Endothelial cell (in vitro differentiated cells): ENCODE measurements around the gene TSR3. TPM values are rescaled to one million over a fixed set of nuclear protein-coding genes. Genes with fewer than 3 reads are reported as not detected.
A peak's percentile ranks its signal among the peaks of the same experiment; 100 is the strongest.

Experiments used
- DNase-seq: peaks from one replicate; pipeline ENCODE4 v3.0.0; 2021; ENCODE audit warnings: low spot score
- H3K27ac Mint-ChIP-seq: one replicate; pipeline ENCODE4 v1.8.0; 2021; ENCODE audit warnings: mixed read lengths, inconsistent platforms; ENCODE audit not compliant: unreplicated experiment
- H3K27me3 Mint-ChIP-seq: one replicate; pipeline ENCODE4 v1.8.0; 2021; ENCODE audit warnings: mild to moderate bottlenecking, moderate library complexity, mixed read lengths, inconsistent platforms; ENCODE audit not compliant: unreplicated experiment
- H3K36me3 Mint-ChIP-seq: one replicate; pipeline ENCODE4 v1.8.0; 2021; ENCODE audit warnings: mild to moderate bottlenecking, low read depth, mixed read lengths, inconsistent platforms; ENCODE audit not compliant: unreplicated experiment
- H3K4me1 Mint-ChIP-seq: one replicate; pipeline ENCODE4 v1.8.0; 2021; ENCODE audit warnings: mild to moderate bottlenecking, mixed read lengths, inconsistent platforms; ENCODE audit not compliant: unreplicated experiment
- H3K4me3 Mint-ChIP-seq: one replicate; pipeline ENCODE4 v1.8.0; 2021; ENCODE audit warnings: mild to moderate bottlenecking, mixed read lengths, inconsistent platforms; ENCODE audit not compliant: unreplicated experiment
- H3K9me3 Mint-ChIP-seq: one replicate; pipeline ENCODE4 v1.8.0; 2021; ENCODE audit warnings: mixed read lengths, inconsistent platforms; ENCODE audit not compliant: unreplicated experiment
- total RNA-seq: library from RNA; stranded (reverse); fragmentation: NEBNext Ultra II Directional; extraction: Animal tissue kit (Norgen Biotek cat#: 25700); gene quantifications from one replicate; pipeline ENCODE4 v1.2.1, GENCODE V29; 2021; ENCODE audit not compliant: unreplicated experiment
- TF ChIP-seq, protein P1 (sequence below): fragments of 200-600 bp; sonication (generic); IDR thresholded peaks from one replicate; pipeline ENCODE4 v1.5.0; 2021; ENCODE audit warnings: antibody characterized with exemption; ENCODE audit not compliant: unreplicated experiment

The TSR3 gene
- total RNA-seq, 1 donor from 2014 or later, result 68.2 TPM

DNA sequence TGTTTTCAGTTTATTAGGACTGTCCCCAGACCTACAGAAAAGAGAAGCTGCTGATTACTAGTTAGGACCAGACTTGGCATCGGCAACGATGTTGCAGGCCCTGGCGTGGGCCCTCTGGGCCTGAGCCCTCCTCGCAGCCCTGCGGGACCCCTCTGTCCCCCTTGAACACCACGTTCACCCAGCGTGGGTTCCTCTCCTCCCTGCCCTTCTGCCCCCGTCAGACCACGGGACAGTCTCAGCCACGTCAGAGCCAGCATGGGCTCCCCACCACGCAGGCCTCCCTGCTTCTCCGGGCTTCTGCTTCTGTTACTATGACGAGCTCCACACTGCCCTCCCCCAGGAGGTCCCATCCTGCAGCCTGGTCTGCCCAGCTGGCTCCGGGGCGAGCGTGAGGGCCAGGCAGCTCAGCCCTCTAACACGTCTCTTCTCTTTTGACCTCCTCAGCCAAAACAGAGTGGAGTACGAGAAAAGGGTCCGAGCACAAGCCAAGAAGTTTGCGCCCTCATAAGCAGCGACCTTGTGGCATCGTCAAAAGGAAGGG lies 27.3 kb downstream of the TSR3 start:
- H3K27me3 Mint-ChIP-seq, result peaks cover 4% of the 10 kb centered on the region
- no peak overlapping the region for H3K4me3 Mint-ChIP-seq
- H3K27ac Mint-ChIP-seq, result peak overlapping the region; percentile 42
- H3K9me3 Mint-ChIP-seq, result no peaks in the 10 kb centered on the region
- peaks cover 15% of the 10 kb centered on the region for H3K36me3 Mint-ChIP-seq
- DNase-seq, result no peak
- H3K4me1 Mint-ChIP-seq, result no peaks in the 10 kb centered on the region
- TF ChIP-seq, protein P1, sequence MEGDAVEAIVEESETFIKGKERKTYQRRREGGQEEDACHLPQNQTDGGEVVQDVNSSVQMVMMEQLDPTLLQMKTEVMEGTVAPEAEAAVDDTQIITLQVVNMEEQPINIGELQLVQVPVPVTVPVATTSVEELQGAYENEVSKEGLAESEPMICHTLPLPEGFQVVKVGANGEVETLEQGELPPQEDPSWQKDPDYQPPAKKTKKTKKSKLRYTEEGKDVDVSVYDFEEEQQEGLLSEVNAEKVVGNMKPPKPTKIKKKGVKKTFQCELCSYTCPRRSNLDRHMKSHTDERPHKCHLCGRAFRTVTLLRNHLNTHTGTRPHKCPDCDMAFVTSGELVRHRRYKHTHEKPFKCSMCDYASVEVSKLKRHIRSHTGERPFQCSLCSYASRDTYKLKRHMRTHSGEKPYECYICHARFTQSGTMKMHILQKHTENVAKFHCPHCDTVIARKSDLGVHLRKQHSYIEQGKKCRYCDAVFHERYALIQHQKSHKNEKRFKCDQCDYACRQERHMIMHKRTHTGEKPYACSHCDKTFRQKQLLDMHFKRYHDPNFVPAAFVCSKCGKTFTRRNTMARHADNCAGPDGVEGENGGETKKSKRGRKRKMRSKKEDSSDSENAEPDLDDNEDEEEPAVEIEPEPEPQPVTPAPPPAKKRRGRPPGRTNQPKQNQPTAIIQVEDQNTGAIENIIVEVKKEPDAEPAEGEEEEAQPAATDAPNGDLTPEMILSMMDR, result no peak

DNA sequence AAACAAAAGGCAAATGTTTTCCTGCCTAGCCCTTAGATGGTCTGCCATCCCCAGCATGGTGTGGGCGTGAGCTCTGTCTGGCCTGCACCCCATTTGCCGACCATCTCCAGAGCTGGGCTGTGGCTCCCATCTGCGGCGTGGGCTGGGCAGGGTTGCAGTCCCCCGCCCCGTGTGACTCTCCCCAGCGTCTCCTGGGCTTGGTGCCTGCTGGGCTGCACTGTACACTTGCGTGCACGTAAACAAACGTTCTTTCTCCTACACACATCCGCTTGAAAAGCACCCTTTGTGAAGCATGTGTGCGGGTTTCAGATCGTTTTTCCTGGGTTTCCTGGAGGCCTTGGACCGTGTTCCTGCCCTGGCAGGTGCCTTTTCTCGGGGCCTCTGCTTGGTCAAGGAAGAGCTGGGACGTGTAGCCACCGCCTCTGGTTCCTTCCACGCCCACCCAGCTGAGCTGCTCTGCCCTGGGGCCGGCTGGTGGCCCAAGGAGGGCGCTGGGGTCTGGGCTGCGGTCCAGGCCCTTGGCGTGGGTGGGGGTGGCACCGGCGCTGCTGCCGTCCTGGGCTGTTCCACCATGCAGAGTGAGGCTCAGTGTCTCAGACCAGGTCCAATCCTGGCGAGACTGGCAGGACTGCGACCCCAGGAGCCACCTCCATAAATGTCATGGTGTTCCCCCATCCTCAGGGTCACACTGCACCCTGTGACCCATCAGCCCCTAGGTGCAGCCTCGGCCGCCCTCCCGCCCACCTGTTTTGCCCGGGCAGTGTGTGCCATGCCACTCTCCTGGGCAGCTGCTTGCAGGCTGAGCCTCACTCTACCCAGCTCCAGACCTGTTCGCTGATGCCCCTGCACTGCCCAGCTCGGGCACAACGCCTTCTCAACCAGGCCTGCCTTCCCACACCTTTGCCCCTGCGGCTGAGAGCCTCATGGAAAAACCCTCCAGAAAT lies 28.1 kb downstream of the TSR3 start:
- no peak for DNase-seq
- Mint-ChIP-seq H3K9me3 (no peaks in the 10 kb centered on the region), H3K4me3 (no peak overlapping the region), H3K27me3 (peaks cover 6% of the 10 kb centered on the region), H3K36me3 (peaks cover 20% of the 10 kb centered on the region), H3K27ac (no peak overlapping the region), H3K4me1 (no peaks in the 10 kb centered on the region)
- TF ChIP-seq, protein P1, result no peak

DNA sequence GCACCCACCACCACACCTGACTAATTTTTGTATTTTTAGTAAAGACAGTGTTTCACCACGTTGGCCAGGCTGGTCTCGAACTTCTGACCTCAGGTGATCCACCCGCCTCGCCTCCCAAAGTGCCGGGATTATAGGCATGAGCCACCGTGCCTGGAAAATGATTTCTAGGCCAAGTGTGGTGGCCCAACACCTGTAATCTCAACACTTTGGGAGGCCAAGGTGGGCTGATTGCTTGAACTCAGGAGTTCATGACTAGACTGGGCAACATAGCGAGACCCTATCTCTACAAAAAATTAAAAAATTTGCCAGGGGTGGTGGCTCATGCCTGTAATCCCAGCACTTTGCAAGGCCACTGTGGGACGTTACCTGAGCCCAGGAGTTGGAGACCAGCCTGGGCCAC lies 29.3 kb downstream of the TSR3 start:
- TF ChIP-seq, protein P1, result no peak
- no peak for DNase-seq
- H3K36me3 Mint-ChIP-seq, result peaks cover 30% of the 10 kb centered on the region
- no peak overlapping the region for H3K27ac Mint-ChIP-seq
- H3K4me3 Mint-ChIP-seq, result no peak overlapping the region
- H3K27me3 Mint-ChIP-seq, result peaks cover 13% of the 10 kb centered on the region
- no peaks in the 10 kb centered on the region for H3K4me1 Mint-ChIP-seq
- H3K9me3 Mint-ChIP-seq, result no peaks in the 10 kb centered on the region

DNA sequence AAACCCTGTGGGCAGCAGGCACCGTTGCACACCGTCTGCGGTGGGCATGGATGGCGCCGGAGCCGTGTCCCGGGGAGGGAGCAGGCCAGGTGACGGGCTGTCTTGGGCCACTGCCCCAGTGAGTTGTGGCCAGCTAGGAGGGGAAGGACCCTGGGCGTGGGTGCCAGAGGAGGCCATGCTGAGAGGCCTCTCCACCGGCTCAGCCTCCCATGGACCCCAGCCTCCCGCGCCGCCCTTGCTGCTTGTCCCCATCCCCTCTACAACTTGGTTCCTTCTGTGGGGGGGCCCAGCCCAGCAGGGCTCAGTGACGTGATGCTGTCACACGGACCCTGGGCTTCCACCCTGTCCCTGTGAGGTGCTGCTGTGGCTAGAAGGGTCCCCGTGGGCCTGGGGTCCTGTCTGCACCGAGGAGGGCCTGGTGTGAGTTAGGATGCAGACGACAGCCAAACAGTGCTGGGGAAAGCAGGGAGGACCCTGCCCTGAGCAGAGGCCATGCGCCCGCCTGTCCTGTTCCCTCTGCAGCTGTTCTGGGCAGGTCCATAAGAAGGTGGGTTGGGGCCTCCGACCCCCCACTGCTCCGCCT lies 30.9 kb downstream of the TSR3 start:
- no peak overlapping the region for H3K27ac Mint-ChIP-seq
- H3K36me3 Mint-ChIP-seq, result peaks cover 39% of the 10 kb centered on the region

More for the DNA sequence above, 30.9 kb downstream of the TSR3 start:
- Mint-ChIP-seq H3K4me3 (no peak overlapping the region), H3K4me1 (no peaks in the 10 kb centered on the region), H3K9me3 (no peaks in the 10 kb centered on the region), H3K27me3 (peaks cover 9% of the 10 kb centered on the region)
- TF ChIP-seq, protein P1, result no peak
- no peak for DNase-seq
